Peyer's patch (tissue), 4 donors: ENCODE results near the gene TACC2. TPM values are rescaled to one million over a fixed set of nuclear protein-coding genes. Genes with fewer than 3 reads are reported as not detected.

Experiments used
- DNase-seq, 3 donors: peaks; one replicate each; pipeline ENCODE4 v3.0.0-alpha.2; 2017 to 2019
- H3K27ac ChIP-seq, 4 donors: fragments of 200-600 bp; sonication (generic); one replicate each; pipeline ENCODE4 v1.5.1; 2016 to 2019
- H3K27me3 ChIP-seq, 2 donors: fragments of 200-600 bp; sonication (generic); one replicate each; pipeline ENCODE4 v1.5.1; 2019
- H3K36me3 ChIP-seq, 3 donors: fragments of 200-600 bp; sonication (generic); one replicate each; pipeline ENCODE4 v1.5.1; 2016 to 2019
- H3K4me1 ChIP-seq, 4 donors: fragments of 200-600 bp; sonication (generic); one replicate each; pipeline ENCODE4 v1.5.1; 2016 to 2019
- H3K4me3 ChIP-seq, 4 donors: fragments of 200-600 bp; sonication (generic); 1 replicate in 3 of 4; 2 replicates in 1 of 4; pipeline ENCODE4 v1.5.1; 2016 to 2019; ENCODE audit warnings: mild to moderate bottlenecking in 1 of 4
- H3K9me3 ChIP-seq, 4 donors: fragments of 200-600 bp; sonication (generic); one replicate each; pipeline ENCODE4 v1.5.1; 2016 to 2019; ENCODE audit warnings: mild to moderate bottlenecking in 1 of 4
- CTCF ChIP-seq, 6 experiments: fragments of 450-650 bp in 4 of 6; fragments of 200-600 bp in 2 of 6; sonication (generic) in 1 of 6; IDR thresholded peaks; one replicate each; pipeline ENCODE4 v1.5.1; 2017 to 2019; ENCODE audit warnings: antibody characterized with exemption in 6 of 6, mild to moderate bottlenecking in 3 of 6, moderate library complexity in 1 of 6
- POLR2A ChIP-seq, 2 donors: fragments of 450-650 bp; IDR thresholded peaks; one replicate each; pipeline ENCODE4 v1.5.1; 2017; ENCODE audit warnings: antibody characterized with exemption in 2 of 2, mild to moderate bottlenecking in 2 of 2, moderate library complexity in 2 of 2
- total RNA-seq, 4 donors: library from RNA; depleted of rRNA; stranded (reverse); fragments of >200 nt; gene quantifications; one replicate each; pipeline ENCODE4 v1.1.0, GENCODE V29; 2016

Gene TACC2
- total RNA-seq, 4 donors from 2014 or later = 91.6 to 140 (median 109) TPM

DNA sequence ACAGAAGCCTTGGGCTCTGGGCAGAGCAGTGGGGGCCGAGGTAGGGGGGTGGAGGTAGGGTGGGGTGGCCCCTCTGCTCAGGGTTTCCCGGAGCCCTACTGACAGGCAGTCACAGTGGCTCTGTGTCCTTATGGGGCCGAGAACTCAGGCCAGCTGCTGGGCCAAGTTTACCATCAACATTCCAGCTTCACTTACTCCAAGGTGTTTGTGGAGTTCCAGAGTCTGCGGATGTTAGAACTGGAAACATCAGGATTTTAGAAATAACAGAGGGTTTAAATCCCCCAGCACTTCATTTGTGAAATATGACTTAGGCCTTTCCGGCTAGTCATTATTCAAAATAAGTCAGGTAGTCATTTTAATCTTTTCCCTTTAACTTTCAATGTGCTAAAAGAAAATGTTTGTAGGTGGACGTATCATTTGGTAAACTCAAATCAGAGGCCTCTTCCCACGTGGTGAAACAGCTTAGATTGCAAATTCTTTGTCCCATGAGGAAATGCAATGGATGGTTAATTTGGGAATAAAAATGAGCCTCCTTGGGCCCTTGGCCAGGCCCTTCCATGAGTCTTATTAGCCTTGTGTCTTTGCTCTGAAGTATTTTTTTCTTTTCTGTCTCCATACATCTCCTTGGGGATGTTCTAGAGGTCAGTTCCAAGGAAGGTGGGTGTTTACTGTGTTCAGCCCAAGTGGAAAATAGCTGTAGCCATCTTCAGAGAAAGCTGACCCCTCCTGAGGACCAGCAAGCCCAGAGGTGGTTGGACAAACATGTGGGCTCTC lies 182.5 kb downstream of the TACC2 start:
- DNase-seq = no peak
- Histone ChIP-seq H3K27me3 (no peaks in the 10 kb centered on the region), H3K27ac (no peak overlapping the region), H3K4me1 (no peaks in the 10 kb centered on the region), H3K9me3 (no peaks in the 10 kb centered on the region), H3K4me3 (no peak overlapping the region), H3K36me3 (no peaks in the 10 kb centered on the region)
- TF ChIP-seq CTCF (IDR thresholded peaks at IDR 0.05) (no peak), POLR2A (IDR thresholded peaks at IDR 0.05) (no peak)

DNA sequence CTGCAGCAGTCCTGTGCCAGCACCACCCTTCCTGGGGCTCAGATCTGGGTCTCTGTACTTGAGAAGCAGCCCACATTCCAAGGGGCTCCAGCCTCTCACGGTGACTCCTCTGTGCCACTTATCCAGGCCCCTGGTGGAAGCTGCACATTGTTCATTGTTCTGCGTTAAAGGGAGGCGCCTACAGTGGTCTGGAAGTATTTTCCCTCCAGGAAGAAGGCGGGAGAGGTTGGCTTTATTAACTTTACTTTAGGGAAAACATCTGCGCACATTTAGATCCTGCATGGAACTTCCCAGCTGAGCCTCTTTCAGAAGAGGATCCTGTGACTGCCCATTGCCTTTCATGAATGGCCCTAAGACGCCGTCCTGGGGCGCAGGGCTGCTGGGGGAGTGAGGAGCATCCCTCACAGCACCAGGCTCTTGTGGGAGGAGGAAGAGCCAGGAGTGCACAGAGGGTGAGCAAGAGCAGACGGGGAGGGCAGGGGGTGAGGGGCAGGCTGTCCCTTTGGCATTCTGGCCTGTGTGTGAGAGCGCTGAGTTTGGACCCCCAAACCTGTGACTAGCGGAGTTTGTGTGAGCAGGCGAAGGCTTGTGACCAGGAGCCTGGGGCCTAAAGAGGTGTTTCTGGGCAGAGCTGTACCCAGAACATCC lies 183.5 kb downstream of the TACC2 start:
- H3K4me3 ChIP-seq = no peak overlapping the region
- TF ChIP-seq CTCF (IDR thresholded peaks at IDR 0.05) = no peak
- no peak for TF ChIP-seq POLR2A (IDR thresholded peaks at IDR 0.05)
- H3K27me3 ChIP-seq = no peaks in the 10 kb centered on the region
- no peaks in the 10 kb centered on the region for H3K36me3 ChIP-seq
- DNase-seq = no peak
- H3K4me1 ChIP-seq = no peaks in the 10 kb centered on the region
- H3K9me3 ChIP-seq = no peaks in the 10 kb centered on the region
- no peak overlapping the region for H3K27ac ChIP-seq

GRCh38 chr10:122173337-122173736 lies 184.4 kb downstream of the TACC2 start:
- Histone ChIP-seq H3K27ac (no peak overlapping the region), H3K4me1 (no peaks in the 10 kb centered on the region)
- TF ChIP-seq POLR2A (IDR thresholded peaks at IDR 0.05) (no peak), CTCF (IDR thresholded peaks at IDR 0.05) (no peak)

GRCh38 chr10:122173766-122174435 lies 184.9 kb downstream of the TACC2 start:
- Histone ChIP-seq H3K27me3 (no peaks in the 10 kb centered on the region), H3K4me1 (no peaks in the 10 kb centered on the region), H3K27ac (no peak overlapping the region), H3K9me3 (no peaks in the 10 kb centered on the region), H3K36me3 (no peaks in the 10 kb centered on the region), H3K4me3 (no peak overlapping the region)
- no peak for DNase-seq
- no peak for TF ChIP-seq CTCF (IDR thresholded peaks at IDR 0.05)
- no peak for TF ChIP-seq POLR2A (IDR thresholded peaks at IDR 0.05)

More at GRCh38 chr10:122173337-122173736, 184.4 kb downstream of the TACC2 start:
- no peak for DNase-seq
- Histone ChIP-seq H3K9me3 (no peaks in the 10 kb centered on the region), H3K27me3 (no peaks in the 10 kb centered on the region), H3K4me3 (no peak overlapping the region), H3K36me3 (no peaks in the 10 kb centered on the region)

GRCh38 chr10:122176232-122177213 lies 187.6 kb downstream of the TACC2 start:
- H3K36me3 ChIP-seq = no peaks in the 10 kb centered on the region
- TF ChIP-seq POLR2A (IDR thresholded peaks at IDR 0.05) (no peak), CTCF (IDR thresholded peaks at IDR 0.05) (no peak)
- H3K4me3 ChIP-seq = no peak overlapping the region
- no peak overlapping the region for H3K27ac ChIP-seq
- no peaks in the 10 kb centered on the region for H3K27me3 ChIP-seq
- H3K4me1 ChIP-seq = no peaks in the 10 kb centered on the region
- DNase-seq = no peak
- no peaks in the 10 kb centered on the region for H3K9me3 ChIP-seq
